ENCODE results near the gene YRDC. TPM values are rescaled to one million over a fixed set of nuclear protein-coding genes. Genes with fewer than 3 reads are reported as not detected.

YRDC gene
- total RNA-seq, 2 donors from 2014 or later = 30.0 to 31.3 TPM

DNA sequence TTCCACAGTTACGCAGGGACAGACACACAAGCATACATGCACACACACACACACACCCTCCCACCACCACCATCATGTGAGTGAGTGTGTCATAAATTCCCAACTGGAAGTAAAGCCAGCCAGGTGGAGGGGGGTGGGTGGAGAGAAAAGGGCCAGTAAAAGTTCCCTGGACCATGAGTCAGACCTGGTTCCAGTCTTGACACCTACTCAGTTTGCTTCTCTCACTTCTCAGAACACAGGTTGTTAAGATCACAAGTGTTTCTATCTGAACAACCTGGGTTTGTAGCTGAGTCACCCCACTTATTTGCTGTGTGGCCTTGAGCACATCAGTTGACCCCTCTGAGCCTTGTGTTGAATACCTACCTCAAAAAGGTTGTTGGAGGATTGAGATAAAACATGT, 52.7 kb downstream of the YRDC start:
- no peaks in the 10 kb centered on the region for H3K36me3 Mint-ChIP-seq (ENCODE audit: insufficient read depth in 2 of 2)
- ATAC-seq (replicated peaks in 1 of 2) (peak; percentile 89), DNase-seq (peak; percentile 46 to 52)
- peaks cover 31% of the 10 kb centered on the region for H3K4me1 Mint-ChIP-seq (ENCODE audit: low read depth)
- no peak overlapping the region for H3K27ac Mint-ChIP-seq
- H3K4me3 Mint-ChIP-seq = peak overlapping the region; percentile 27 to 37
- peaks cover 25% of the 10 kb centered on the region for H3K27me3 Mint-ChIP-seq (ENCODE audit: low read depth)
- H3K9me3 Mint-ChIP-seq = no peaks in the 10 kb centered on the region

GRCh38 chr1:37753473-37754321, 54.3 kb downstream of the YRDC start:
- DNase-seq = peak in 1 of 2 donors; percentile 15
- Mint-ChIP-seq H3K27me3 (ENCODE audit: low read depth) (peaks cover 25% of the 10 kb centered on the region), H3K4me3 (peak overlapping the region; percentile 76 to 83), H3K27ac (no peak overlapping the region), H3K36me3 (ENCODE audit: insufficient read depth in 2 of 2) (no peaks in the 10 kb centered on the region), H3K9me3 (no peaks in the 10 kb centered on the region), H3K4me1 (ENCODE audit: low read depth) (peaks cover 31% of the 10 kb centered on the region)
- no peak for ATAC-seq (replicated peaks in 1 of 2)

Other genes starting within 250 kb of the YRDC start
- gene GNL2, start 212.3 kb downstream of the YRDC start, total RNA-seq = 10 to 100 TPM; 47.3 to 52.9 TPM
- gene RSPO1, start 173.3 kb downstream of the YRDC start, total RNA-seq = not detected
- 10 to 100 TPM; 65.8 to 94.0 TPM for gene CDCA8, start 115.7 kb downstream of the YRDC start, total RNA-seq
- gene EPHA10, start 43.1 kb downstream of the YRDC start, total RNA-seq = under 1 TPM; 0.74 to 1.00 TPM
- gene MANEAL, start 14.4 kb downstream of the YRDC start, total RNA-seq = 1 to 10 TPM; 1.9 to 2.4 TPM
- gene C1orf122, start 418 bp downstream of the YRDC start, total RNA-seq = 10 to 100 TPM; 21.1 to 21.8 TPM
- 10 to 100 TPM; 26.8 to 28.1 TPM for gene MTF1, start 51.4 kb upstream of the YRDC start, total RNA-seq
- 10 to 100 TPM; 44.7 to 53.6 TPM for gene INPP5B, start 138.8 kb upstream of the YRDC start, total RNA-seq
- 10 to 100 TPM; 67.9 to 81.4 TPM for gene SF3A3, start 181.8 kb upstream of the YRDC start, total RNA-seq
- 10 to 100 TPM; 32.7 to 34.5 TPM for gene FHL3, start 197.3 kb upstream of the YRDC start, total RNA-seq
- 10 to 100 TPM; 28.4 to 31.7 TPM for gene UTP11, start 204.5 kb upstream of the YRDC start, total RNA-seq
- gene POU3F1, start 238.6 kb upstream of the YRDC start, total RNA-seq = not detected